ENCODE data around the gene DNAH1.

DNA sequence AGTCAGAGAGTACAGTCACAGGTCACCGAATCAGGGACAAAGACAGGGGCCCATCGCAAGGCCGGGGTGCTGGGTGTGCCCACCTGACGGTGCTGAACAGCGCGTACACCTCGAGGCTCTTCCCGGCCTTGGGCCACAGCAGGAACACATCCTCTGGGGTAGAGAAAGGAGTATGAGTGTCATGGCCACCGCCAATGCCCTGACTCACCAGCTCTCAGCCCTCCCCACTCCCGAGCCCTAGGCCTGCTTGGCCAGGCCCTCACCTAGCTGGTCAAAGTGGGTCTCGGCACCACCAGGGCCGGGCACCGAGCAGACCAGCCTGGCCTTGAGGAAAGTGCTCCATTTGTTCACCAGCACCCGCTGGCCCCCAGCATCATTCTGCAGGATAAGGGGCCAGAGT, 124.6 kb downstream of the DNAH1 start:
- TF ChIP-seq POLR2A (IDR thresholded peaks at IDR 0.05) (no peak), EP300 (IDR thresholded peaks at IDR 0.05) (no peak)
- TF ChIP-seq, protein P1, sequence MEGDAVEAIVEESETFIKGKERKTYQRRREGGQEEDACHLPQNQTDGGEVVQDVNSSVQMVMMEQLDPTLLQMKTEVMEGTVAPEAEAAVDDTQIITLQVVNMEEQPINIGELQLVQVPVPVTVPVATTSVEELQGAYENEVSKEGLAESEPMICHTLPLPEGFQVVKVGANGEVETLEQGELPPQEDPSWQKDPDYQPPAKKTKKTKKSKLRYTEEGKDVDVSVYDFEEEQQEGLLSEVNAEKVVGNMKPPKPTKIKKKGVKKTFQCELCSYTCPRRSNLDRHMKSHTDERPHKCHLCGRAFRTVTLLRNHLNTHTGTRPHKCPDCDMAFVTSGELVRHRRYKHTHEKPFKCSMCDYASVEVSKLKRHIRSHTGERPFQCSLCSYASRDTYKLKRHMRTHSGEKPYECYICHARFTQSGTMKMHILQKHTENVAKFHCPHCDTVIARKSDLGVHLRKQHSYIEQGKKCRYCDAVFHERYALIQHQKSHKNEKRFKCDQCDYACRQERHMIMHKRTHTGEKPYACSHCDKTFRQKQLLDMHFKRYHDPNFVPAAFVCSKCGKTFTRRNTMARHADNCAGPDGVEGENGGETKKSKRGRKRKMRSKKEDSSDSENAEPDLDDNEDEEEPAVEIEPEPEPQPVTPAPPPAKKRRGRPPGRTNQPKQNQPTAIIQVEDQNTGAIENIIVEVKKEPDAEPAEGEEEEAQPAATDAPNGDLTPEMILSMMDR (IDR thresholded peaks at IDR 0.05): no peak
